ENCODE results near the gene GSTCD. TPM values are rescaled to one million over a fixed set of nuclear protein-coding genes. Genes with fewer than 3 reads are reported as not detected.

GSTCD gene
- total RNA-seq, 1 experiment from 2014 or later, result 8.8 TPM

GRCh38 chr4:105887508-105887907 is 178.9 kb downstream of the GSTCD start:
- TF ChIP-seq TCF7L2 (IDR thresholded peaks at IDR 0.05; ENCODE audit: low read depth, low read length) (no peak), CTCF (IDR thresholded peaks at IDR 0.05) (no peak)
- Histone ChIP-seq H3K27me3 (ENCODE audit: control insufficient read depth, insufficient read depth, low read length) (no peaks in the 10 kb centered on the region), H3K27ac (ENCODE audit: low read length) (no peak overlapping the region), H3K4me3 (ENCODE audit: low read depth in 2 of 2, low read length in 2 of 2) (no peak overlapping the region), H3K4me1 (ENCODE audit: control insufficient read depth, insufficient read depth, low read length) (no peaks in the 10 kb centered on the region), H3K36me3 (ENCODE audit: control insufficient read depth, insufficient read depth, low read length) (no peaks in the 10 kb centered on the region), H3K9me3 (ENCODE audit: control insufficient read depth, insufficient read depth, low read depth, low read length) (no peaks in the 10 kb centered on the region)
- DNase-seq (ENCODE audit: low read depth, low spot score), result no peak
- no peak for ATAC-seq
- in situ Hi-C loops (cut with HindIII; ENCODE audit: low pct_unique_long_range_greater_than_20kb, low sequenced_read_pairs), result no loop called here
- intact Hi-C loops (cut with micrococcal nuclease; ENCODE audit: unreplicated experiment), result no loop called here
- BruUV-seq (replicated peaks), result no TSS peak
- POLR2A ChIA-PET, result interaction anchor here (0.6 kb wide), 2 partner anchors 10 to 159 kb away, joined by 4 to 5 read pairs; no protein-coding TSS in a partner anchor
- CTCF ChIA-PET, result interaction anchor here (0.6 kb wide), 1 partner anchor 51 kb away, joined by 5 read pairs; no protein-coding TSS in a partner anchor

- intact Hi-C loops (cut with micrococcal nuclease; ENCODE audit: unreplicated experiment) (no loop called here), in situ Hi-C loops (cut with HindIII; ENCODE audit: low pct_unique_long_range_greater_than_20kb, low sequenced_read_pairs) (no loop called here)
- Histone ChIP-seq H3K27me3 (ENCODE audit: control insufficient read depth, insufficient read depth, low read length) (peaks cover 32% of the 10 kb centered on the region), H3K4me3 (ENCODE audit: low read depth in 2 of 2, low read length in 2 of 2) (peak within 1 kb of the TSS; percentile 25 to 27), H3K36me3 (ENCODE audit: control insufficient read depth, insufficient read depth, low read length) (no peaks in the 10 kb centered on the region), H3K4me1 (ENCODE audit: control insufficient read depth, insufficient read depth, low read length) (no peaks in the 10 kb centered on the region), H3K9me3 (ENCODE audit: control insufficient read depth, insufficient read depth, low read depth, low read length) (no peaks in the 10 kb centered on the region), H3K27ac (ENCODE audit: low read length) (no peak within 1 kb of the TSS)
- CTCF ChIA-PET, result no interaction called here
- no peak for DNase-seq (ENCODE audit: low read depth, low spot score)
- peak; percentile 70 for ATAC-seq
- no TSS peak for BruUV-seq (replicated peaks)
- POLR2A ChIA-PET, result no interaction called here
- TF ChIP-seq SIN3A (IDR thresholded peaks at IDR 0.05; ENCODE audit: borderline replicate concordance, insufficient read depth, low read depth, low read length) (no peak), REST (IDR thresholded peaks at IDR 0.05; ENCODE audit: insufficient read depth in 1 of 2, low read depth in 2 of 2, low read length in 1 of 2) (no peak), POLR2AphosphoS5 (IDR thresholded peaks at IDR 0.05; ENCODE audit: low read depth, low read length) (no peak), TCF7L2 (IDR thresholded peaks at IDR 0.05; ENCODE audit: low read depth, low read length) (no peak), CTCF (IDR thresholded peaks at IDR 0.05) (no peak)
Measured at GRCh38 chr4:105894660-105895582, 186.3 kb downstream of the GSTCD start, which contains the start of gene NPNT. Gene NPNT (plus strand): TSS chr4:105895471. CDS start chr4:105895653, 182 bp downstream.

All from Panc1 (cell line).